HAP-1 (cell line): ENCODE results near the gene METTL16.

Experiments used
- DNase-seq, 2 experiments: peaks; one replicate each; pipeline ENCODE4 v3.0.0-alpha.2; 2016 to 2020; ENCODE audit warnings: low spot score in 2 of 2
- H3K27me3 ChIP-seq: fragments of 250-450 bp; sonication (Bioruptor Pico); 2 replicates; pipeline ENCODE4 v1.5.1; 2020; ENCODE audit warnings: low read depth, mild to moderate bottlenecking, moderate library complexity
- H3K36me3 ChIP-seq: fragments of 250-450 bp; sonication (Bioruptor Pico); replicated peaks from 2 replicates; pipeline ENCODE4 v1.5.1; 2020; ENCODE audit warnings: mild to moderate bottlenecking
- H3K4me1 ChIP-seq: fragments of 250-450 bp; sonication (Bioruptor Pico); 2 replicates; pipeline ENCODE4 v1.5.1; 2020; ENCODE audit warnings: mild to moderate bottlenecking
- H3K4me3 ChIP-seq: fragments of 250-450 bp; sonication (Bioruptor Pico); 2 replicates; pipeline ENCODE4 v1.5.1; 2020; ENCODE audit warnings: mild to moderate bottlenecking, moderate library complexity
- H3K9me3 ChIP-seq: fragments of 250-450 bp; sonication (Bioruptor Pico); 2 replicates; pipeline ENCODE4 v1.5.1; 2020; ENCODE audit warnings: mild to moderate bottlenecking, moderate library complexity
- in situ Hi-C: fragments of 300-500 bp; cut with MboI; formaldehyde crosslinking; loops from 3 replicates; pipeline ENCODE4 v1.14.3; 2020; ENCODE audit warnings: low sequenced_read_pairs, inconsistent platforms, mixed read lengths

Gene METTL16

DNA sequence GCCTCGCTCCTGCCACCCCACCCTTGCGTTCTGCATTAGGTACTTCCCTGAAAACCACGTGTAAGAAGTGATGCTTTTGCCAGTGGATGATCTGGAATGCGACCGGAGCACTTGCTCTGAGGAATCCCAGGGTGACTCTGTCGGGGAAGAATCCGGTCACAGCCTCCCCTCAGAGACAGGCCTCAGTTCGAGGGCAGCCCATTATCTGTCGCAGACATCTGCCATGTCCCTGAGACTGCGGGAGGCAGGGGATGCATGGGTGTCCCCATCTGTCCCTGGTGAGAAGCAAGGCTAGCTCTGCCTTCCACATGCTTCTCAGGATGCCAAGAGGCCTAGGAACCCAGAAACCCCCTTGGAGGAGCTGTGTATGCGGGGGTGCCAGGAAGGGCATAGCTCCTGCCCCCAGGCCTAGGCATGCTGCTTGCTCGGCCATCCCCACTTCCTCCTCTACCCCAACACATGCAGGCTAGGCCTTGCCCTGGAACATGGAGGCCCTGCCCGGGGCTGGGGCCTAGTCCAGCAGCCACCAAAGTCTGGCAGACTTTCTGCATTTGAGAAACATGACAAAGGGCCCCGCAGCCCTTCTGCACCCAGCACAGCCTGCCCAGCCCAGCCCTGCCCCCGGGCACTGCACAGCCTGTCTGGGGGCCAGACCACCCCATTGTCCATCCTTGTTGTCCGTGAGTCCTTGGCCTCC, 131.3 kb downstream of the METTL16 start:
- Histone ChIP-seq H3K9me3 (no peaks in the 10 kb centered on the region), H3K36me3 (peaks cover 24% of the 10 kb centered on the region), H3K4me3 (no peak overlapping the region), H3K27me3 (no peaks in the 10 kb centered on the region), H3K4me1 (peaks cover 4% of the 10 kb centered on the region; the same call in 1 of the 2 replicates)
- in situ Hi-C loops: loop anchor here (25.0 kb wide), 1 partner anchor 632 kb away; no protein-coding TSS in a partner anchor
- no peak for DNase-seq

DNA sequence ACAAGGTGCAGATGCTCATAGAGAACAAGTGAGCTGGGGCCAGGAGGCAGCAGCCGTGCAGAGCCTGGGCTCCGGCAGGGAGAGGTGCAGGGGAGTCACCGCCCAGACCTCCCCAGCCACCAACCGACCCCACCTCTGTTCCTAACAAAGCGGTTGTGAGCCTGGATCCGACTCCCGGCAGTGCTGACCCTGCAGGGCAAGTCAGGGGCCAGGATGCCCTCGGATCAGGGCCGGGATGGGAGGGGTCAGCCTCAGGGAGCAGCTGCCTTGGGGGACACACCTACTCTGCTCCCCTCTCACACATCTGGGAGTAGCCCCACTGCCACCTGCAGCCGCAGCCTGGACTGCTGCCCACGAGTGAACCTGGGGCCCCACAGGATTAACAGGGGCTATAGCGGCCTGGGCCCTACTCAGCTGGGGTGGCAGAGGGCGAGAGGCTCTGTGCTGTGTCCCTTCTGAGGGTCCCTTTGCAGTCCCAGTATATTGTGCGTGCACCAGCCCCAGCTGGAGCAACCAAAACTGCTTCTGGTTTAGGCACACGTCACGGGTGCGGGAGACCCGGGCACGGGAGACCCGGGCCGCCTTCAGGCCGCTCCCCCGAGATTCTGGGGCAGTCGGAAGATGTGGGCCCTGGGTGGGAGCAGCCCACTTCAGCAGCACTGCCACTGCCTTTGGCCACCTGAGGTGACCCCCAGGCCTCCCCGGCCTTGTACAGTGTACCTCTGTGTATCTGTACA, 132.0 kb downstream of the METTL16 start:
- no peaks in the 10 kb centered on the region for H3K9me3 ChIP-seq
- in situ Hi-C loops: loop anchor here (5.0 to 25.0 kb wide), 2 partner anchors 43 to 633 kb away; no protein-coding TSS in a partner anchor
- peaks cover 4% of the 10 kb centered on the region; the same call in 1 of the 2 replicates for H3K4me1 ChIP-seq
- H3K4me3 ChIP-seq: no peak overlapping the region
- H3K27me3 ChIP-seq: no peaks in the 10 kb centered on the region
- H3K36me3 ChIP-seq: peaks cover 27% of the 10 kb centered on the region
- no peak for DNase-seq

DNA sequence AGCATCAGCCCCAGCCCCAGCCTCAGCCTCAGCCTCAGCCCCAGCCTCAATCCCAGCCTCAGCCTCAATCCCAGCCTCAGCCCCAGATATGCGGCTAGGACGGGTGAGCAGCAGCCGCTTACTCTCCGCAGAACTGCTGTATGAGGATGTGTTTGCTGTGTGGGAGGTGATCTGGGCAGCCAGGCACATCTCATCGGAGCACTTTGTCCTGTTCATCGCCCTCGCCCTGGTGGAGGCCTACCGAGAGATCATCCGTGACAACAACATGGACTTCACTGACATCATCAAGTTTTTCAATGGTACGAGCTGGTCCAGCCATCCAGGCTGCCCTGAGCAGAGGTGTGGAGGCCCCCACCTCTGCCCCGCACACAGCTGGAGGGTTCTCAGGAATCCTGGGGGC, 132.8 kb downstream of the METTL16 start:
- Histone ChIP-seq H3K36me3 (peaks cover 27% of the 10 kb centered on the region), H3K27me3 (no peaks in the 10 kb centered on the region), H3K9me3 (no peaks in the 10 kb centered on the region), H3K4me1 (peaks cover 4% of the 10 kb centered on the region; the same call in 1 of the 2 replicates), H3K4me3 (no peak overlapping the region)
- no peak for DNase-seq
- in situ Hi-C loops: loop anchor here (5.0 to 25.0 kb wide), 2 partner anchors 43 to 633 kb away; no protein-coding TSS in a partner anchor

DNA sequence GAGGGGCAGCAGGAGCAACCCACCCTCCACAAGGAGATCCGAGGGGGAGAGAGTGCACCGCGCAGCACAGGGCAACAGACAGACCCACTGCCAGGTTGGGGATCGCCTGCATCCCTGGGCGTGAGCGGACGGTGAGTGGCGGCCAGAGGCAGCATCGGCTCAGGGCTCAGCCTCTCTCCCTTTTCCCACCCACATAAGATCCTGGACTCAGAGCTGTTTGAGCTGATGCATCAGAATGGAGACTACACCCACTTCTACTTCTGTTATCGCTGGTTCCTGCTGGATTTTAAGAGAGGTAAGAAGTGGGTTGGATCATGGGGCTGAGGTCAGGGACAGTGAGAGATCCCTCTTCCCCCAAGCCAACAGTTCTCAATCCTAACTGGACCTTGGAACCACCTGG, 134.0 kb downstream of the METTL16 start:
- H3K36me3 ChIP-seq: peaks cover 23% of the 10 kb centered on the region
- H3K4me1 ChIP-seq: peaks cover 2% of the 10 kb centered on the region; the same call in 1 of the 2 replicates
- DNase-seq: no peak
- H3K9me3 ChIP-seq: no peaks in the 10 kb centered on the region
- no peak overlapping the region for H3K4me3 ChIP-seq
- H3K27me3 ChIP-seq: no peaks in the 10 kb centered on the region
- in situ Hi-C loops: loop anchor here (5.0 to 25.0 kb wide), 2 partner anchors 45 to 635 kb away; no protein-coding TSS in a partner anchor

DNA sequence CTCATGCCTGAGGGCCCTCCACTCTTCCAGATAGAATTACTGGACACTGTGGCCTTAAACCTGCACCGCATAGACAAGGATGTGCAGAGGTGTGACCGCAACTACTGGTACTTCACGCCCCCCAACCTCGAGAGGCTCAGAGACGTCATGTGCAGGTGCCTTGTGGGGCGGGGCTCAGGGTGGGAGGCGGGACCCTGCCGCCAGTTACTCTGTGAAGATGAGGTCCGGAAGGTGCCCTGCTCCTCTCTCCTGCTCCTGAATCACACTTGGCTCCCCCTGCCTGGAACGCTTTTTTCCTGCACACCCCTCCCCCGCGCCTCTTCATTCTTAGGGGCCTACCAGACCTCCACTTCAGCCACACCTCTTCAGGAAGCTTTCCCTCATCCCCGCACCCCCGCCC, 135.6 kb downstream of the METTL16 start:
- no peak for DNase-seq
- Histone ChIP-seq H3K27me3 (no peaks in the 10 kb centered on the region), H3K9me3 (no peaks in the 10 kb centered on the region), H3K4me1 (no peaks in the 10 kb centered on the region), H3K36me3 (peaks cover 20% of the 10 kb centered on the region), H3K4me3 (no peak overlapping the region)
- in situ Hi-C loops: loop anchor here (5.0 to 25.0 kb wide), 2 partner anchors 46 to 636 kb away; no protein-coding TSS in a partner anchor

DNA sequence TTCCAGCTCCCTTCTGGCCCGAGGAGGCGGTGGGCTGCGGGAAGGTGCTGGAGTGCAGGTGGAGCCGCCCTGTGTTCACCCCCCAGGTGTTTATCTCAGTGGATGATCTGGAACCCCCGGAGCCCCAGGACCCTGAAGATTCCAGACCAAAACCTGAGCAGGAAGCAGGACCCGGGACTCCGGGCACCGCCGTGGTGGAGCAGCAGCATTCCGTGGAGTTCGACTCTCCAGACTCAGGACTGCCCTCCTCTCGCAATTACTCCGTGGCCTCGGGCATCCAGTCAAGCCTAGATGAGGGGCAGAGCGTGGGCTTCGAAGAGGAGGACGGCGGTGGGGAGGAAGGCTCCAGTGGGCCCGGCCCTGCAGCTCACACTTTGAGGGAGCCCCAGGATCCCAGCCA, 136.3 kb downstream of the METTL16 start:
- Histone ChIP-seq H3K36me3 (peaks cover 17% of the 10 kb centered on the region), H3K4me3 (no peak overlapping the region), H3K9me3 (no peaks in the 10 kb centered on the region), H3K4me1 (no peaks in the 10 kb centered on the region), H3K27me3 (no peaks in the 10 kb centered on the region)
- no peak for DNase-seq
- in situ Hi-C loops: loop anchor here (5.0 to 25.0 kb wide), 2 partner anchors 47 to 637 kb away; no protein-coding TSS in a partner anchor

DNA sequence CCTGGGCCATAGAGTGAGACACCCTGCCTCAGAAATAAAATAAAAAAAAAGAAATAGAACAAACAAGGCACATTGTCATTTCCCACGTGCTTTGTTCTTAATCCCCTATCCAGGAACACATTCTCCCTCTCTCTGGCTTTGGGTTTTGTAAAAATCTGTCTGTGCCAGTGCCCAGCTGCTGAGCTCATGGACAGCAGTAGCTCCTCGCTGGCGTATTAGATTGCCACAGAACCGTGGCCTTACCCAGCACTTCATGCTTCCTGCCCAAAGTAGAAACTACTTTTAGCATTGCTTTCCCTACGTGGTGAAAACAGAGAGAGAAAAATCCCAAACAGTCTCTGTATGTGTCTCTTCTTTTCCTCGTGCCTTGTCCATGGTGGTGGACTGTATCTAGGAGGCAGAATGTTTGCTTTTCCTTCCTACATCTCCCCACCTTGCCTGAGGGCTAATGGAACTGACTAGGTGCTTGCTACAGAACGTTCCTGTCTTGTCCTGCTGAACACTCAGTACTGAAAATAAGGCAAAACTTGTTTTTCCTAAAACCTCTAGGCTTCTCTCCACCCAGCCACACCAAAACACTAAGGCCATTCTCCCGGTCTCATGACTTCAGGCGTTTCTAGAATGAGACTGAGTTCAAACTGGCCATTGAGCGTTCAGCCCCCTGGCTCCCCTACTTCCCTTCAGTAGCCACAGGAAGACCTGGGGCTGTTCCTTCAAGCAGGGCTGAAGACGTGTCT, 137.0 kb downstream of the METTL16 start:
- Histone ChIP-seq H3K27me3 (no peaks in the 10 kb centered on the region), H3K36me3 (peaks cover 17% of the 10 kb centered on the region), H3K4me3 (no peak overlapping the region), H3K9me3 (no peaks in the 10 kb centered on the region), H3K4me1 (no peaks in the 10 kb centered on the region)
- DNase-seq: no peak
- in situ Hi-C loops: loop anchor here (5.0 to 25.0 kb wide), 2 partner anchors 48 to 638 kb away; no protein-coding TSS in a partner anchor

DNA sequence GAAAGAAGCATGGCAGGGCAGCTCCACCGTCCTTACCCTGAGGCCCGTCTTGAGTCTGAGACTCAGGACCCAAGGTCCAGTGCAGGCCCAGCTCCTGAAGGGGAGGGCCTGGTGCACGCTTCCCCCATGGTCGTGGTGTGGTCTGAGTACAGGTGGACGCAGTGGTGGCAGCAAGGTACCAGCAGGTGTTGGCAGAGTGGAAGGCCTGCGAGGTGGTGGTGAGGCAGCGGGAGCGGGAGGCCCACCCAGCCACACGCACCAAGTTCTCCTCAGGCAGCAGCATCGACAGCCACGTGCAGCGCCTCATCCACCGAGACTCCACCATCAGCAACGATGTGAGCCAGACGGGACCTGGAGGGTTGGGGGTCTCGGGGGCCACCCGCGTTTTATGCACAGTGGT, 138.5 kb downstream of the METTL16 start:
- Histone ChIP-seq H3K9me3 (no peaks in the 10 kb centered on the region), H3K36me3 (peaks cover 17% of the 10 kb centered on the region), H3K27me3 (no peaks in the 10 kb centered on the region), H3K4me1 (no peaks in the 10 kb centered on the region), H3K4me3 (no peak overlapping the region)
- no peak for DNase-seq
- in situ Hi-C loops: no loop called here

DNA sequence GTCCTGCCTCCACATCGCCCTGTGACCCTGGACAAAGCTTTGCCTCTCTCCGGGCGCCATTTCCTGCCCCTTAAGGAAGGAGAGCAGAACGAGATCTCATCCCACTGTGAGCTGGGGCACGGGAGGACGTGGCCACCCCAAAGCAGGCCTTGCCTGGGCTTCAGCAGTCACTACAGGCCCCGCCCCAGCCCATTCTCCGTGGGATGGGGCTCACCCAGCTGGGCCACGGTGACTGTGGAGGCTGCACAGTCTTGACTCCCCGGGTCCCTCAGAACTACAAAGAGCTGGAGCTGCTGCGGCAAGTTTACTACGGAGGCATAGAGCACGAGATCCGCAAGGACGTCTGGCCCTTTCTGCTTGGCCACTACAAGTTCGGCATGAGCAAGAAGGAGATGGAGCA, 139.0 kb downstream of the METTL16 start:
- Histone ChIP-seq H3K9me3 (no peaks in the 10 kb centered on the region), H3K27me3 (no peaks in the 10 kb centered on the region), H3K36me3 (peaks cover 17% of the 10 kb centered on the region), H3K4me1 (no peaks in the 10 kb centered on the region), H3K4me3 (no peak overlapping the region)
- DNase-seq: no peak
- in situ Hi-C loops: no loop called here

DNA sequence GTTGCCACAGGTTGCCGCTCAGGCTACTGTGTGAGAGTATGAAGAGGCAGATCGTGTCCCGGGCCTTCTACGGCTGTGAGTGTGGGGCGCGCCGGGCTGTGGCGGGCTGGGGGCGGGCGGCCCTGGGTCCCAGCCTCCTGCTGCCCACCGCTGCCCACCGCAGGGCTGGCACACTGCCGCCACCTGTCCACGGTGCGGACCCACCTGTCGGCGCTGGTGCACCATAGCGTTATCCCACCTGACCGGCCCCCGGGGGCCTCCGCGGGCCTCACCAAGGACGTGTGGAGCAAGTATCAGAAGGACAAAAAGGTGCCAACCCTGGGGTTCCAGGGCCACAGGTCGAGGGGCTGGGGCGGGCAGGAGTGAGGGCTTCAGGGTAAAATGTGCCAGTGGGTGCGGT, 139.5 kb downstream of the METTL16 start:
- Histone ChIP-seq H3K36me3 (peaks cover 17% of the 10 kb centered on the region), H3K4me3 (no peak overlapping the region), H3K9me3 (no peaks in the 10 kb centered on the region), H3K4me1 (no peaks in the 10 kb centered on the region), H3K27me3 (no peaks in the 10 kb centered on the region)
- no peak for DNase-seq
- in situ Hi-C loops: no loop called here

DNA sequence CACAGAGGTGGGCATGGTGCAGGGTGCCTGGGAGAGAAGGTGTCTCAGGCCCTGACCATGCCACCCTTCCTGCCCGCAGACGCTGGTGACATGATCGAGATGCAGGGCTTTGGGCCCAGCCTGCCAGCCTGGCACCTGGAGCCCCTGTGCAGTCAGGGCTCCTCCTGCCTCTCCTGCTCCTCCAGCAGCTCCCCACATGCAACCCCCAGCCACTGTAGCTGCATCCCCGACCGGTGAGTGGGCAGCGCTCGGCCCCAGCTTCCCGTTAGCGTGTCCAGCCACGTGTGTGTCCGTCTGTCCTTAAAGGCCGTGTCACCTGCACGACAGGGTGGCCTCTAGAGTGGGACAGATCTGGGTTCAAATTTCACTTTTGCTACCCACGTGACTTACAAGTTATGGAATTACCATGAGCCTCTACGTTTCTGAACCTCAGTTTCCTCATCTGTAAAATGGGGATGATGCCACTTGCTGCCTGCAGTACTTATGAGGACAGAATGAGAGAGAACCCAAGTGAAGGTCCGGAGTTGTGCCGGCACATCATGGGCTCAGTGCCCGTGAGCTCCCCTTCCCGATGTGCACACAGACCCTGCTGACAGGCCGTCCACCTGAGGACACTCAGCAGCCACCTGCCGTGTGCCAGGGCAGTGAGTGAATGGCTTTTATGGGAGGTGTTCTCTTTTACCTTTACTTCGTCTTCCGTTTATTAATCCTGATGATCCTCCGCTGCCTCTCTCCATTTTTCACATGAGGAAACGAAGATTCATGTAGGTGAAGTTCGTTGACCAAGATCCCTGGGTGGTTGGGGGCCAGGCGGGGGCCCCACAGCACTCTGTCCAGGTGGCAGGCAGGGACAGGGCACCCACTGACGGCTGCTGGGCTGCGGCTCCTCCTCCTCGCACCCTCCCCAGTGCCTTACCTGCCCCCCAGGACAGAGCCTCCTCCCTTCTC, 140.2 kb downstream of the METTL16 start:
- Histone ChIP-seq H3K27me3 (no peaks in the 10 kb centered on the region), H3K36me3 (peaks cover 11% of the 10 kb centered on the region)
- in situ Hi-C loops: no loop called here

DNA sequence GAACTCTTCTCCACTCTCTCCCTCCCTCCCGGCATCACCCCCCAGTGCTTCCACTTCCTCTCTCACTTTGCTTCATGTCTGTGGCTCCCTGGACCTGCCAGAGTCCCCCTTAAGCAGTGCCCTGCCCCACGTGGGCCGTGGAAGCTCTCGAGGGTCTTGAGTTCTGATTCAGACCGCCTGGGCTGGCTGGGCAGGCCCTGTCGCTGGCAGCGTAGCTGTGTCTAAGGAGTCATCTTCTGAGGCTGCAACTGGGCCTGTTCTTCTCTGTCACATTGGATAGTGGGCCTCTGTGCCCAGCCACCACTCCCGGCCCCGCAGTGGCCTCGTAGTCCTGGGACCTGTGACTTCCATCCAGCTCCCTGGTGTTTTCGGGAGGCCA, 141.5 kb downstream of the METTL16 start:
- Histone ChIP-seq H3K36me3 (peaks cover 7% of the 10 kb centered on the region; the same call in 1 of the 2 replicates), H3K4me1 (no peaks in the 10 kb centered on the region), H3K9me3 (no peaks in the 10 kb centered on the region), H3K27me3 (no peaks in the 10 kb centered on the region), H3K4me3 (no peak overlapping the region)
- no peak for DNase-seq
- in situ Hi-C loops: no loop called here

More for the DNA sequence above, 140.2 kb downstream of the METTL16 start:
- H3K9me3 ChIP-seq: no peaks in the 10 kb centered on the region
- H3K4me1 ChIP-seq: no peaks in the 10 kb centered on the region
- no peak overlapping the region for H3K4me3 ChIP-seq
- DNase-seq: no peak
